LHCN-M2 (cell line): ENCODE data around the gene KRT84. TPM values are rescaled to one million over a fixed set of nuclear protein-coding genes. Genes with fewer than 3 reads are reported as not detected.
A peak's percentile ranks its signal among the peaks of the same experiment; 100 is the strongest.
"Not testable (repeated sequence)": the region's sequence is repeated elsewhere in the genome, so short reads cannot be mapped to it uniquely, and the experiment has no call there.

ENCODE experiments used
- DNase-seq: peaks from one replicate; pipeline ENCODE4 v3.0.0-alpha.2; 2012; ENCODE audit warnings: low read depth
- total RNA-seq: library from RNA; depleted of rRNA; stranded (reverse); fragments of >200 nt; gene quantifications from 2 replicates; pipeline ENCODE4 v1.2.3, GENCODE V29; 2014

The KRT84 gene
- total RNA-seq, 1 experiment from 2014 or later = not detected

DNA sequence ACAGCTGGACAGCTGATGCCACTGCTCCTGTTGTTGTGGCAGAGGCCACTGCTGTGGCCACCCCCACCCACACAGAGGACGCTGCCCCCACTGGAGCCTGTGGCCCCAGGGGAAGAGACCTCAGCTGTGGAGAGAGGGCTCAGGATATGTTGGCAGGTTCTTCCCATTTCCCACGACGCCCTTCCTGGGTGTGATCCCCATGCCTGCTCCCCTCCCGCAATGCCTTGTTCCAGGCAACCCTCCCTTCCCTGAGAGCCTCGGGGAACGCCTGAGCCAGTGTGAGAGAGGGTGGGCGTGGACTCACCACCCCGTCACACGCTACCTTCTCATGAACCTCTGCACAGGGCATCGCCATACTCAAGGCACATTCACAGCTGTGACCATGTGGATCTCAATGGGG is 26.4 kb upstream of the KRT84 start:
- no peak for DNase-seq

DNA sequence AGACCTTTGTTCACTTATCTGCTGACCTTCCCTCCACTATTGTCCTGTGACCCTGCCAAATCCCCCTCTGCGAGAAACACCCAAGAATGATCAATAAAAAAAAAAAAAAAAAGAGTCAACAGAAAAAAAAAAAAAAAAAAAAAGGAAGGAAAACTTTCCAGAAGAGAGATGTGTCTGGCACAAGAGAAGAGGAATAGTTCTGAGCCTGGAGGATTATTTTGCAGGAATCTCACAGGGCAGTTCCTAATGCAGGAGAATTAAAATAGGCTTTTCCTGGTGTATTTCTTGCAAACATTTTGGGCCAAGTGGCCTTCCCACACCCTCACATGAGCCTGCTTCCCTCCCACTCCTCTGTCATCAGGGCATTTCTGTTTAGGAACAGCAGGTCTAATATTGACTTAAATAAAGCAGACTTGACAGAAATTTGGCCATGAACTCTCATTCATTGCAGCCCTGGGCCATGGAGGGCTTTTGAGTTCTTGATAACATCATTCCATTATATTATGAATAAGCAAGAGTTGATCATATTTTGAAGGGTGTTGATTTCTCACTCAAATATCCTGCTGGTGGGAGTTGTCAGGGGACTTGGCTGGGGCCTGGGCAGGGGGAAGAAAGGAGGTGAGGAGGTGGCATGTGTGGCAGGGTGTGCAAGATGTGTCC is 25.3 kb upstream of the KRT84 start:
- DNase-seq = not testable (repeated sequence)

DNA sequence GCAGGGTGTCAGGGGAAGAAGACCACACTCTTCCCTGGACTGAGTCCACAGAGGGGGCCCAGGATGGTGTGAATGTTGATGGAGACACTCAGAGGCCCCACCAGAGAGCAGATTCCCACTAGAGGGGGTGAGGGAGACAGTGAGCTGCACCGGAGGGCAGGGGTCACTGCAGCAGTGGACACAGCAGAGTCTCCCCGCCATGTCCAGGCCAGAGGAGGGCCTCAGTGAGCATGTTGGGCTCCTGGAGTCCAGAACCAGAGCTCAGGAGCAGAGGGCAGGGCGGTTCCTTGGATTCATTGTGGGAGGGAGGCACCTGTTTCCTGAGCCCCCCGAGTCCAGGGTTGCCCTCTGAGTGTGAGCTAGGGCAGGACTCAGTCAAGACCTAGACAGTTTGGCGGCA is 22.5 kb upstream of the KRT84 start:
- no peak for DNase-seq

GRCh38 chr12:52405922-52406385 is 20.5 kb upstream of the KRT84 start, which contains the start of gene KRT82:
TSS of gene KRT82 (minus strand) at chr12:52406335. CDS start at chr12:52406277, 58 bp downstream.
- DNase-seq = no peak

DNA sequence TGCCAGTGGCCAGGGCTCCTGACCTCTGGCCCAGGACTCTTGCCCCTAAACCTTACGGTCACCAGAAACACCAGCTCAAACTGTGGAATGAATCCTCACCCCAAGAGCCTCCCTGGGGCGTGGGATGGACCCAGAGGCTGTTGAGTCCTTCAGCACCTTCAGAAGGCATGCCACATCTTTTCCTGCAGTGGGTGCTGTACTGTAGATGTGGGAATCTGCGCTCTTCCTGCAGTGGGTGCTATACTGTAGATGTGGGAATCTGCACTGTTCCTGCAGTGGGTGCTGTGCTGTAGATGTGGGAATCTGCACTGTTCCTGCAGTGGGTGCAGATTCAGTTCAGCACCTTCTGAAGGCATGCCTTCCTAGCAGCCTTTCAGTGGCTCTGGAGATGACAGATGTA is 19.5 kb upstream of the KRT84 start:
- DNase-seq = no peak

DNA sequence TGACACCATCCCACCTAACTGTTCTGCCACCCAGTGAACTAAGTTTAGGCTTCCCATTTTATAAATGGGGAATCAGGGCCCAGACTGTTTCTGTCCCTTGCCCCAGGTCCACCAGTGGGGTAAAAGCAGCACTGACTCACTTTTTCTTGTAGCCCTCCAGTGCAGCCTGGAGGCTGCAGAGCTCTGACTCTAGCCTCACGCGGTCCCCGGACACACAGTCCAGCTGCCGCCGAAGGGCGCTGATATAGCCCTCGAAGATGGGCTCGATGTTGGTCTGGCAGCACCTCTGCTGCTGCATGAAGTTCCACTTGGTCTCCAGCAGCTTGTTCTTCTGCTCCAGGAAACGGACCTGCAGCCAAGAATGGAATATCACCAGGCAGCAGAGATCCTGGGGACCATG is 18.1 kb upstream of the KRT84 start:
- no peak for DNase-seq

DNA sequence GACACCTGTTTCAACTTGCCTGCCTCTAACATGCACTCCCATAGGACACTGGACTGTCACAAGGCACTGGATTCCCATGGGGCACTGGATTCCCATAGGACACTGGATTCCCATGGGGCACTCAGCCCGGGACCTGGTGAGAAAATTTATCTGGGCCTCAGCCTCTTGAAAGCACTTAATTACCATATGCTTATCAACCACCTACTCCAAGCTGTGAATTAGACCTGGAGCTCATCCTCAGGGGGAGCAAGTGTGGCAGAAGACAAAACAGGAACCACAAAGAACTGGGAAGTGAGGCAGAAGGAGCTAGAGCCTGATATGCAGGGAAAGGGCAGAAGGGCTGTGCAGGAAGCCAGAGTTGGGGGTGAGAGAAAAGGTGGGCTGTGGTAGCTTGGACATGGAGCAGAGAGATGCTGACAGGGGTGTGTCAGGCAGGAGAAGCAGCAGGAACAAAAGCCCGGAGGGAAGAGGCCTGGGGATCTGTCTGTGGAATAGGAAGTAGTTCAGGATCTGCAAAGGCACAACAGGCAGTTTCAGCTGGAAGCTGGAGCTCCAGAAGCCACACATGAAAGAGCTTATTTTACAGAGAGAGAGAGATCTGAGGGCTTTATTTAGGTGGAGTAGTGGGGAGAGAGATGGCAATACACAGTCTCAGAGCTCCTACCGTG is 17.6 kb upstream of the KRT84 start:
- DNase-seq = no peak

GRCh38 chr12:52402377-52402776 is 16.9 kb upstream of the KRT84 start:
- no peak for DNase-seq

GRCh38 chr12:52401926-52402325 is 16.5 kb upstream of the KRT84 start:
- DNase-seq = no peak

DNA sequence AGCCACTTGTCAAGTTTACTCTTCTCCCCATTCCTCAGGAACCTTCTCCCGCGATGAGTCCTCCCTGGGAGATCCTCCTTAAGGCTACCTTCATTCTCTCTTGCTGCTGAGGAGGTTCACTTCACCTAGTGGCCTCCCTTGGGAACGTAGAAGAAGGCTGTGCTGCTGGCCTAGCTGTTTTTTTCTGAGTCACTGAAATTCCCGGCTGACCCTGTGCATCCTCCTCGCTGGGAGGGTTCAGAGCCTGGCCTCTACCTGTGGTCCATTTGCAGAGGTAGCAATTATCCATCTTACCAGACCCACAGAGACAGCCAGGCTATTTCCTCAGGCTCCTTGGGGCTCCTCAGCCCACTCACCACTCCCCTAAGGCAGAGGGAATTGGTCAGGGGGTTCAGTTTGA is 16.1 kb upstream of the KRT84 start:
- DNase-seq = no peak

GRCh38 chr12:52400906-52401305 is 15.5 kb upstream of the KRT84 start:
- no peak for DNase-seq

GRCh38 chr12:52399756-52400155 is 14.3 kb upstream of the KRT84 start:
- no peak for DNase-seq

DNA sequence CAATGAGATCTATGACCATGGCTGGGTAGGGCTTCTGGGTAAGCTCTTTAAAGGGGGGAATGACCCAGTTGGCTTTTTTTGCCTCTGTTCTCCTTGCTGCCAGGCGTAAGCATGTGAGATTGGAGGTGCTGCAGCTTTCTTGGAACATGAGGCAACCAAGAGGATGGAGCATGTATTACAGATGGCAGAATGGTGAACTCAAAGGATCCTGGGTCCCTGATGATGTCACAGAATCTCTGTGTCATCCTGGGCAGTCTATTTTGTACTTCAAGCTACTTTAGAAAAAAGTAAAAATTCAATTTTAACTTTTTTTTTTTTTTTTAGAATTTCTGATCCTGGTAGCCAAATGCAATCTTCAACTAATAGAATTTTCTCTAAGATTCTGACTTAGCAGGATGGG is 12.7 kb upstream of the KRT84 start:
- peak; percentile 9 for DNase-seq

DNA sequence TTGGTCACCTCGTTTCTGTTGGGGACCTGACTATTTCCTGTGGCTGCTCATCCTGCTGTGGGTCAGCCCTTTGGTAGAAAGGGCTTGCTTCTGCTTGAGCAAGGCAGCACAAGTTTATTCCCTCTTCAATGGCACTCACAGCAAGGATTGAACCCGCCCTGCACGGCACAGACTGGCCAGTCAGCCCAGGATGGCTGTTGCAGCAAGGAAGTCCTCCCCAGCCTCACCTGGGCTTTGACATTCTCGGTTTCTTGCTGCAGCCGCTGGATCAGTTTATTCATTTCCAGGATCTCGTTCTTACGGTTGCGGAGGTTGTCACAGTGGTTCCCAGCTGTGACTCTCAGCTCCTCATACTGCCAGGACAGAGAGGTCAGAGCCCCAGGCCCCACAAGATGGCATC is 11.2 kb upstream of the KRT84 start:
- no peak for DNase-seq

GRCh38 chr12:52395761-52396434 is 10.4 kb upstream of the KRT84 start:
- no peak for DNase-seq

DNA sequence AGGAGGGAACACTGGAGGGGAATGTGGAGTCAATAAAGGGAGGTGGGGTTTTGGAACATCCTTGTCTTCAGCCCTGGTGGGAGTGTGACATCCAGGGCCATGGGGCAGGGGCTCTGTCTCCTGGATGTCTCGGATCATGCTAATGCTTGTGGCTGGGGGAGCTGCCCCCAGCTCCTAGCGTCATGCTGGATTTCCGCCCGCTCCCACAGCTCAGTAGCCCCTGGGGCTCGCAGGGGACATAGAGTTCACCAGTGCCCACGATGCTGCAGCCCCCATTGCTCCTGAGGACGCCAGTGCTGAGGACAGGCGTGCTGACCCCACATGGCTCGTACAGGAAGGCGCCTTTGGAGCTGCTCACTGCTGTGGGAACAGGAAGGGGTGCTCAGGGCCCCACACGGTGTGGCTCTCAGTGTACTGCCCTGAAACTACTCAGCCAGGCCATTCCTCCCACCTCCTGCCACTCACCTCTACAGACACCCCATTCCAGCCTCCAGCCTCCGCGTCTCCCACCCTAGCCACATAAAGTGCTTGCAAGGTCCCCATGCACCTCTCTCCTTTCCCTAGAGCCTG is 9.5 kb upstream of the KRT84 start:
- DNase-seq = no peak

GRCh38 chr12:52392465-52393007 is 7.1 kb upstream of the KRT84 start:
- DNase-seq = no peak

GRCh38 chr12:52391618-52392002 is 6.2 kb upstream of the KRT84 start:
- DNase-seq = peak; percentile 78

DNA sequence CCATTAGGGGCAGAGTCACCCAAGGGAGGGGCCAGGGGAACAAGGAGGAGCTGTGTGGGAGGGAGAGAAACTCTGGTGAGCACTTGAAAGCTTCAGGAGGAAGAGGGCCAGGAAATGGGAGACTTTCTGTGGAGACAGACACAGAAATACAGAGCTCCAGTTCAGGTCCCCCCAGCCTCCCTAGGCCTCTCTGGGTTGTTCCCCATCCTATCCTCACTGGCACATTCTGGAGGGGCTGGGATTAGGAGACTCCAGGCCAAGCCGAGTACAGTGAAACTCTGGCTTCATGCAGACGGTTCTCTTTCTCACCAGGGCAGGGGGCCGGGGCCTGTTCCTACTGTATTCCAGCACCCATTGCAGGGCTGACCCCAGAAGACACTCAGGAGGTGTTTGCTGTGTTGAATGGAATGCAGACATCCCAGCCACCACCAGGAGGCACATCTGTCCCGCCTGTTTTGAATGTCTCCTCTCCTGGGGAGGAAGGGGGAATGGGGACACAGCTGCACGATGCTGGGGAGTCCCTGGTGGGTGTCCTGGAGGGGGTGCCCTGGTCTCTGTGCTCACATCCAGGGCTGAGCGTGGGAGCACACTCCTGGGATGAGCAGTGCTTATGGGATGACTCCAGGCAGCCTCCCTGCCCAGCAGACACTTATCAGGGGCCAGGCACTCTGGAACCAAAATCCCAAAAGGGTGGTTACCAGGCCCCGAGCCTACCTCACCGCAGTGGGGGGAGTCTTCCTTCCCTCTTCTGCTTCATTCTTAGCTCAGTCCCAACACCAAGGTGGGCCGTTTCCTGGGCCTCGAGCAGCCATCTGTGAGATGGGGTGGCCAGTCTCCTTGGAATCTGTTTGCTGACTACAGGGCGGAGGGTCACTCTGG is 5.5 kb upstream of the KRT84 start:
- DNase-seq = peak; percentile 24

- peak; percentile 51 for DNase-seq
Observed at GRCh38 chr12:52389313-52390207, 4.1 kb upstream of the KRT84 start.
